HL-60 (cell line): ENCODE results near the gene BLID.

Experiments used
- DNase-seq, 2 experiments: peaks; one replicate each; pipeline ENCODE4 v3.0.0-alpha.2; 2010 to 2020; ENCODE audit warnings: low read depth in 1 of 2, low spot score in 1 of 2
- H3K27ac ChIP-seq: fragments of 250-450 bp; sonication (Bioruptor Pico); replicated peaks from 2 replicates; pipeline ENCODE4 v1.5.1; 2020; ENCODE audit warnings: mild to moderate bottlenecking, moderate library complexity
- H3K27me3 ChIP-seq: fragments of 250-450 bp; sonication (Bioruptor Pico); 2 replicates; pipeline ENCODE4 v1.5.1; 2021; ENCODE audit warnings: mild to moderate bottlenecking, moderate library complexity; ENCODE audit not compliant: insufficient read depth, poor library complexity, severe bottlenecking
- H3K4me3 ChIP-seq: replicated peaks from 2 replicates; pipeline ENCODE4 v1.5.1; 2011; ENCODE audit warnings: mild to moderate bottlenecking, control low read depth, low read length; ENCODE audit not compliant: insufficient read depth
- GABPA ChIP-seq: IDR thresholded peaks from 2 replicates; pipeline ENCODE4 v1.6.1; 2012; ENCODE audit warnings: low read depth
- POLR2AphosphoS5 ChIP-seq: IDR thresholded peaks from 2 replicates; pipeline ENCODE4 v1.6.1; 2012; ENCODE audit warnings: low read depth
- SPI1 ChIP-seq: IDR thresholded peaks from 2 replicates; pipeline ENCODE4 v1.6.1; 2012; ENCODE audit warnings: low read depth, mild to moderate bottlenecking, borderline replicate concordance
- TF ChIP-seq, protein P1 (sequence below): IDR thresholded peaks from 2 replicates; pipeline ENCODE4 v1.6.1; 2012; ENCODE audit warnings: low read depth; ENCODE audit not compliant: insufficient replicate concordance
- TF ChIP-seq, protein P2 (sequence below): IDR thresholded peaks from one replicate; pipeline ENCODE4 v1.5.1; 2011; ENCODE audit warnings: low read length, control low read depth, inconsistent platforms; ENCODE audit not compliant: insufficient read depth

Gene BLID

DNA sequence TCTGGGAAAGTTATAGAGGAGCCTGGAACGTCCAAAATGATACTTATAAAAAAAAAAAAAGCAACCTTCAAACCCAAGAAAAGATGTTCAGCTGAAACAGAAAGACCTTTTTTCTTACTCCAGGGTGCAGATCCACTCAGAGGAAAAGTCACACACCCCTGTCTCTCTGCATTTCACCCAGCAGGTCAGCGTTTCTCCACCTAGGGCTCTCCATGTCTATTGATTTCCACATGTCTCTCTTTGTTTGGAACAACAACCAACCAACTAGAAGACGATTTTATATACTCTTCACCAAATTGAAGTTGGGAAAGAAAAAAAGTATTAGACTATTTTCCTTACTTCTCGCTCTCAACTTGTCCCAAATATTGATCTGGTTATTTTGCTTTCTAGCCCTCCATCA lies 42.2 kb upstream of the BLID start:
- no peak for DNase-seq
- H3K4me3 ChIP-seq, result no peak overlapping the region
- TF ChIP-seq, protein P1, sequence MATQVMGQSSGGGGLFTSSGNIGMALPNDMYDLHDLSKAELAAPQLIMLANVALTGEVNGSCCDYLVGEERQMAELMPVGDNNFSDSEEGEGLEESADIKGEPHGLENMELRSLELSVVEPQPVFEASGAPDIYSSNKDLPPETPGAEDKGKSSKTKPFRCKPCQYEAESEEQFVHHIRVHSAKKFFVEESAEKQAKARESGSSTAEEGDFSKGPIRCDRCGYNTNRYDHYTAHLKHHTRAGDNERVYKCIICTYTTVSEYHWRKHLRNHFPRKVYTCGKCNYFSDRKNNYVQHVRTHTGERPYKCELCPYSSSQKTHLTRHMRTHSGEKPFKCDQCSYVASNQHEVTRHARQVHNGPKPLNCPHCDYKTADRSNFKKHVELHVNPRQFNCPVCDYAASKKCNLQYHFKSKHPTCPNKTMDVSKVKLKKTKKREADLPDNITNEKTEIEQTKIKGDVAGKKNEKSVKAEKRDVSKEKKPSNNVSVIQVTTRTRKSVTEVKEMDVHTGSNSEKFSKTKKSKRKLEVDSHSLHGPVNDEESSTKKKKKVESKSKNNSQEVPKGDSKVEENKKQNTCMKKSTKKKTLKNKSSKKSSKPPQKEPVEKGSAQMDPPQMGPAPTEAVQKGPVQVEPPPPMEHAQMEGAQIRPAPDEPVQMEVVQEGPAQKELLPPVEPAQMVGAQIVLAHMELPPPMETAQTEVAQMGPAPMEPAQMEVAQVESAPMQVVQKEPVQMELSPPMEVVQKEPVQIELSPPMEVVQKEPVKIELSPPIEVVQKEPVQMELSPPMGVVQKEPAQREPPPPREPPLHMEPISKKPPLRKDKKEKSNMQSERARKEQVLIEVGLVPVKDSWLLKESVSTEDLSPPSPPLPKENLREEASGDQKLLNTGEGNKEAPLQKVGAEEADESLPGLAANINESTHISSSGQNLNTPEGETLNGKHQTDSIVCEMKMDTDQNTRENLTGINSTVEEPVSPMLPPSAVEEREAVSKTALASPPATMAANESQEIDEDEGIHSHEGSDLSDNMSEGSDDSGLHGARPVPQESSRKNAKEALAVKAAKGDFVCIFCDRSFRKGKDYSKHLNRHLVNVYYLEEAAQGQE, result no peak
- TF ChIP-seq POLR2AphosphoS5, result no peak
- TF ChIP-seq, protein P2, sequence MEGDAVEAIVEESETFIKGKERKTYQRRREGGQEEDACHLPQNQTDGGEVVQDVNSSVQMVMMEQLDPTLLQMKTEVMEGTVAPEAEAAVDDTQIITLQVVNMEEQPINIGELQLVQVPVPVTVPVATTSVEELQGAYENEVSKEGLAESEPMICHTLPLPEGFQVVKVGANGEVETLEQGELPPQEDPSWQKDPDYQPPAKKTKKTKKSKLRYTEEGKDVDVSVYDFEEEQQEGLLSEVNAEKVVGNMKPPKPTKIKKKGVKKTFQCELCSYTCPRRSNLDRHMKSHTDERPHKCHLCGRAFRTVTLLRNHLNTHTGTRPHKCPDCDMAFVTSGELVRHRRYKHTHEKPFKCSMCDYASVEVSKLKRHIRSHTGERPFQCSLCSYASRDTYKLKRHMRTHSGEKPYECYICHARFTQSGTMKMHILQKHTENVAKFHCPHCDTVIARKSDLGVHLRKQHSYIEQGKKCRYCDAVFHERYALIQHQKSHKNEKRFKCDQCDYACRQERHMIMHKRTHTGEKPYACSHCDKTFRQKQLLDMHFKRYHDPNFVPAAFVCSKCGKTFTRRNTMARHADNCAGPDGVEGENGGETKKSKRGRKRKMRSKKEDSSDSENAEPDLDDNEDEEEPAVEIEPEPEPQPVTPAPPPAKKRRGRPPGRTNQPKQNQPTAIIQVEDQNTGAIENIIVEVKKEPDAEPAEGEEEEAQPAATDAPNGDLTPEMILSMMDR, result no peak
- TF ChIP-seq SPI1, result no peak
- no peak for TF ChIP-seq GABPA
- H3K27me3 ChIP-seq, result peaks cover 8% of the 10 kb centered on the region
- no peak overlapping the region for H3K27ac ChIP-seq

DNA sequence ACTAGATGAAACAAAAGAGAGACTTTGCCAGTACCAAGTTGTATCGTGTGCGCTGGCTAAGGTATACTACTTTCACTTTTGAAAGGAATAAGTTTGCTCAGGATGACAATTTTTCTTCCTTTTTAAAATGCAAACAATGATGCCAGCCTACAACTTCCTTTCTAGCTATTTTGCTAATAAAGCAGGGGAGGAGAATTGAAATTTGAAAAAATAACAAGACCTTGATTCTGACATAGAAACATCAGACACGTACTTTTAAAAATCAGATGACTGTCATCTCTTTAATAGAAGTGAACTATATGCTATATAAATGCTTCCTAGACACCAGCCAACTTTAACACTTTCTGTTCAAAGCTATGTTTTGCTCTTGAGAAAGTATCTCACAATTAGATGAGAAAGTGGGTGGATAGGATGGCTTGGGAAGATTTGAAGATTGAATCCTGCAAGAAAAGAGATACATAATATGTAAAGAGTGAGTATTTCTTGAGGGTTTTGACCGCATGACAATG lies 41.7 kb upstream of the BLID start:
- Histone ChIP-seq H3K27ac (no peak overlapping the region), H3K4me3 (peak overlapping the region; percentile 17), H3K27me3 (peaks cover 10% of the 10 kb centered on the region)
- no peak for DNase-seq
- no peak for TF ChIP-seq POLR2AphosphoS5
- TF ChIP-seq GABPA, result no peak
- no peak for TF ChIP-seq SPI1

DNA sequence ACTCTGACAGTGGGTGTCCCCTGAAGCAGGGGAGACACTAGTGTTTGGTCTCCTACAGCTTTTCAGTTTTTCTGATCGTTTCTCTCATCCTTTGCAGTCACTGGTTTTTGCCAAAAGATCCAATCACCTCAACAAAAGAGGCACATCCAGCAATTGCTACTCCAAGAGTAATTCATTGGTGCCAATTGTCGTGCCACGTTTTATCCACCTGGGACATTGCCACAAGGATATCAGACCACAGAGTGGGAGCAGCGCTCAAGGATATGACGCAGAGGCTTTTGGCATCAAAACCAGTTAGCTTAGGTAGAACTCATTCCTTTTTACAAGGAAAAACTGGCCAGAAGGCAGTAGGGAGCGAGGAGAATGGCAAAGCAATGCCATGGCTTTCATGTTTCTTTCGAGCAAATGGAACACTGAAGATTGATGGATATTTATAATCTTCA lies 40.9 kb upstream of the BLID start:
- no peak for TF ChIP-seq POLR2AphosphoS5
- TF ChIP-seq, protein P2, result no peak
- no peak for TF ChIP-seq GABPA
- TF ChIP-seq SPI1, result no peak
- TF ChIP-seq, protein P1, result no peak
- DNase-seq, result no peak
- Histone ChIP-seq H3K27me3 (peaks cover 10% of the 10 kb centered on the region), H3K4me3 (no peak overlapping the region), H3K27ac (no peak overlapping the region)

DNA sequence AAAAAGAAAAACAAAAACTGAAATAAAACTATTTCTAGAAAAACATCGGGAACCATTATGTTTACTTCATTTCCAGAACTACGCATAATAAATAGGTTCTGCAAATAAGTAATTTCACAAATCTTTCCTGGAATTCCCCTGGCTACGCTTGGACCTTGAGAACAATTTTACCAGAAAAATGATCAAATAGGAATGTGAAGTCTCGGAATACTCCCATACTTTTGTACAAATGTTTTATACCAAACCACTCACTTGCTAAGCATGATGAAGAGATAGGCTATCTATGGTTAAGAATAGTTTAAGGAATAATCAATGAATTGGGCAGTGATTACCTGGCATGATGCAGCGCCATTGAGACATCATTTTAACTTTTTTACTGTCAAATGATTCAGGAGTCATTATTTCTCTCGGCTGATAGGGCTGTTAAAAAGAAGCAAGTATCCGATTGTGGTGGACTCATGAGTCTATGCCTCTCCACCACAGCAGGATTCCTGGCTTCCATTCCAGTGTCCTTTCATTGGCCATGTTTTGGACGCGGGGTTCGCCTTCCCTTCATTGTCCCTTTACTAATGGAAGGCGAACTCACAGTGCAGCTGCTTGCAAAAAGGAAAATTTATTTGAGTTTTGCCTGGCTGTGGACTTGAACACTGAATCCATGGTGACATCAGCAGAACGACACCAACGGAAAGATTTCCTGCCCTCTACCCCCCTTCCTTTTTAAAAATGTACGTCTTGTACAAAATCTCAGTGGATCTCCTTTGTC lies 39.9 kb upstream of the BLID start:
- no peak for DNase-seq
- TF ChIP-seq POLR2AphosphoS5 (no peak), SPI1 (no peak), GABPA (no peak)
- TF ChIP-seq, protein P1, result no peak
- TF ChIP-seq, protein P2, result no peak
- Histone ChIP-seq H3K27me3 (peaks cover 8% of the 10 kb centered on the region), H3K27ac (no peak overlapping the region), H3K4me3 (no peak overlapping the region)
